Stimulated activated naive B cell treated with anti-CD40 and anti-IgM and Interleukin-4, amounts not matched to agents 10 μg/mL and 1 μg/mL and 100 μg/mL, for 72 hours (primary cell): ENCODE measurements around the gene JDP2.
A peak's percentile ranks its signal among the peaks of the same experiment; 100 is the strongest.

Source experiments
- ATAC-seq, 2 donors: fragments of 150-1000 bp; cut with Tn5 transposase; replicated peaks; 2 replicates each; pipeline ENCODE4 v1.10.0; 2021; ENCODE audit warnings: moderate library complexity in 1 of 2
- DNase-seq: peaks from one replicate; pipeline ENCODE4 v3.0.0; 2021
- H3K27ac Mint-ChIP-seq: one replicate; pipeline ENCODE4 v1.8.0; 2022; ENCODE audit warnings: mild to moderate bottlenecking, mixed read lengths
- H3K27me3 Mint-ChIP-seq, 2 donors: one replicate each; pipeline ENCODE4 v1.8.0; 2022; ENCODE audit warnings: mixed read lengths in 2 of 2
- H3K36me3 Mint-ChIP-seq, 2 donors: one replicate each; pipeline ENCODE4 v1.8.0; 2022; ENCODE audit warnings: mixed read lengths in 2 of 2, mild to moderate bottlenecking in 1 of 2
- H3K4me1 Mint-ChIP-seq, 2 donors: one replicate each; pipeline ENCODE4 v1.8.0; 2022; ENCODE audit warnings: mixed read lengths in 2 of 2, mild to moderate bottlenecking in 1 of 2
- H3K4me3 Mint-ChIP-seq, 2 donors: one replicate each; pipeline ENCODE4 v1.8.0; 2022; ENCODE audit warnings: mild to moderate bottlenecking in 2 of 2, mixed read lengths in 2 of 2, moderate library complexity in 1 of 2
- H3K9me3 Mint-ChIP-seq, 2 donors: one replicate each; pipeline ENCODE4 v1.8.0; 2022; ENCODE audit warnings: mixed read lengths in 2 of 2, mild to moderate bottlenecking in 1 of 2

JDP2 gene

GRCh38 chr14:75399321-75399720 is 28.5 kb upstream of the JDP2 start:
- H3K9me3 Mint-ChIP-seq = peaks cover 0 to 3% of the 10 kb centered on the region in 2 donors
- ATAC-seq (no peak), DNase-seq (no peak)
- H3K27me3 Mint-ChIP-seq = peaks cover 6% of the 10 kb centered on the region in 2 donors
- no peaks in the 10 kb centered on the region for H3K36me3 Mint-ChIP-seq
- H3K4me3 Mint-ChIP-seq = no peak overlapping the region
- peaks cover 9% of the 10 kb centered on the region in 2 donors for H3K4me1 Mint-ChIP-seq
- peak overlapping the region; percentile 15 for H3K27ac Mint-ChIP-seq

GRCh38 chr14:75399843-75400775 is 27.7 kb upstream of the JDP2 start:
- Mint-ChIP-seq H3K4me3 (no peak overlapping the region), H3K36me3 (no peaks in the 10 kb centered on the region), H3K4me1 (peaks cover 9% of the 10 kb centered on the region in 2 donors), H3K27me3 (peaks cover 6% of the 10 kb centered on the region in 2 donors), H3K27ac (no peak overlapping the region), H3K9me3 (peaks cover 0 to 3% of the 10 kb centered on the region in 2 donors)
- ATAC-seq = peak in 1 of 2 donors; percentile 34
- no peak for DNase-seq

GRCh38 chr14:75401361-75401760 is 26.5 kb upstream of the JDP2 start:
- no peak for ATAC-seq
- Mint-ChIP-seq H3K4me1 (peaks cover 9% of the 10 kb centered on the region in 2 donors), H3K27ac (no peak overlapping the region), H3K4me3 (no peak overlapping the region), H3K27me3 (no peaks in the 10 kb centered on the region), H3K9me3 (peaks cover 0 to 3% of the 10 kb centered on the region in 2 donors), H3K36me3 (no peaks in the 10 kb centered on the region)
- DNase-seq = no peak

- no peaks in the 10 kb centered on the region for H3K36me3 Mint-ChIP-seq
- no peak for ATAC-seq
- H3K4me1 Mint-ChIP-seq = peaks cover 7 to 9% of the 10 kb centered on the region in 2 donors
- no peaks in the 10 kb centered on the region for H3K27me3 Mint-ChIP-seq
- H3K9me3 Mint-ChIP-seq = peaks cover 0 to 3% of the 10 kb centered on the region in 2 donors
- no peak overlapping the region for H3K4me3 Mint-ChIP-seq
- no peak overlapping the region for H3K27ac Mint-ChIP-seq
- no peak for DNase-seq
Observed at GRCh38 chr14:75402867-75403413, 24.9 kb upstream of the JDP2 start.

GRCh38 chr14:75404847-75405246 is 23.0 kb upstream of the JDP2 start:
- H3K9me3 Mint-ChIP-seq = no peaks in the 10 kb centered on the region
- peaks cover 5 to 6% of the 10 kb centered on the region in 2 donors for H3K4me1 Mint-ChIP-seq
- no peak overlapping the region for H3K27ac Mint-ChIP-seq
- DNase-seq = no peak
- H3K27me3 Mint-ChIP-seq = no peaks in the 10 kb centered on the region
- no peak for ATAC-seq
- H3K4me3 Mint-ChIP-seq = no peak overlapping the region
- H3K36me3 Mint-ChIP-seq = no peaks in the 10 kb centered on the region

- no peaks in the 10 kb centered on the region for H3K9me3 Mint-ChIP-seq
- H3K4me1 Mint-ChIP-seq = no peaks in the 10 kb centered on the region
- no peaks in the 10 kb centered on the region for H3K27me3 Mint-ChIP-seq
- no peak overlapping the region for H3K4me3 Mint-ChIP-seq
- H3K27ac Mint-ChIP-seq = no peak overlapping the region
- DNase-seq (no peak), ATAC-seq (no peak)
- no peaks in the 10 kb centered on the region for H3K36me3 Mint-ChIP-seq
Observed at GRCh38 chr14:75406102-75406501, 21.7 kb upstream of the JDP2 start.

- no peak overlapping the region for H3K27ac Mint-ChIP-seq
- H3K4me3 Mint-ChIP-seq = no peak overlapping the region
- H3K36me3 Mint-ChIP-seq = no peaks in the 10 kb centered on the region
- DNase-seq (no peak), ATAC-seq (no peak)
- no peaks in the 10 kb centered on the region for H3K27me3 Mint-ChIP-seq
- H3K4me1 Mint-ChIP-seq = no peaks in the 10 kb centered on the region
- no peaks in the 10 kb centered on the region for H3K9me3 Mint-ChIP-seq
Observed at GRCh38 chr14:75406856-75407255, 21.0 kb upstream of the JDP2 start.

- ATAC-seq (no peak), DNase-seq (no peak)
- H3K9me3 Mint-ChIP-seq = no peaks in the 10 kb centered on the region
- H3K27ac Mint-ChIP-seq = no peak overlapping the region
- H3K4me1 Mint-ChIP-seq = no peaks in the 10 kb centered on the region
- no peaks in the 10 kb centered on the region for H3K27me3 Mint-ChIP-seq
- H3K36me3 Mint-ChIP-seq = no peaks in the 10 kb centered on the region
- H3K4me3 Mint-ChIP-seq = no peak overlapping the region
Observed at GRCh38 chr14:75409316-75410205, 18.3 kb upstream of the JDP2 start.

- H3K27ac Mint-ChIP-seq = no peak overlapping the region
- no peaks in the 10 kb centered on the region for H3K36me3 Mint-ChIP-seq
- no peaks in the 10 kb centered on the region for H3K27me3 Mint-ChIP-seq
- no peaks in the 10 kb centered on the region for H3K9me3 Mint-ChIP-seq
- no peak overlapping the region for H3K4me3 Mint-ChIP-seq
- H3K4me1 Mint-ChIP-seq = no peaks in the 10 kb centered on the region
- ATAC-seq (no peak), DNase-seq (no peak)
Observed at GRCh38 chr14:75411214-75411540, 16.6 kb upstream of the JDP2 start.

GRCh38 chr14:75413013-75413412 is 14.8 kb upstream of the JDP2 start:
- Mint-ChIP-seq H3K27me3 (no peaks in the 10 kb centered on the region), H3K27ac (no peak overlapping the region), H3K4me3 (no peak overlapping the region), H3K36me3 (no peaks in the 10 kb centered on the region), H3K9me3 (no peaks in the 10 kb centered on the region), H3K4me1 (no peaks in the 10 kb centered on the region)
- ATAC-seq = no peak
- no peak for DNase-seq

GRCh38 chr14:75417674-75418073 is 10.1 kb upstream of the JDP2 start:
- ATAC-seq = no peak
- H3K4me1 Mint-ChIP-seq = peaks cover 9 to 16% of the 10 kb centered on the region in 2 donors
- no peaks in the 10 kb centered on the region for H3K27me3 Mint-ChIP-seq
- no peak overlapping the region for H3K27ac Mint-ChIP-seq
- no peaks in the 10 kb centered on the region for H3K9me3 Mint-ChIP-seq
- DNase-seq = no peak
- no peaks in the 10 kb centered on the region for H3K36me3 Mint-ChIP-seq
- H3K4me3 Mint-ChIP-seq = no peak overlapping the region

GRCh38 chr14:75418850-75419768 is 8.7 kb upstream of the JDP2 start:
- H3K4me1 Mint-ChIP-seq = peaks cover 10 to 16% of the 10 kb centered on the region in 2 donors
- no peaks in the 10 kb centered on the region for H3K27me3 Mint-ChIP-seq
- peak overlapping the region; percentile 37 to 54 for H3K4me3 Mint-ChIP-seq
- peak; percentile 96 for ATAC-seq
- H3K36me3 Mint-ChIP-seq = no peaks in the 10 kb centered on the region
- DNase-seq = peak; percentile 55
- H3K27ac Mint-ChIP-seq = peak overlapping the region; percentile 52
- H3K9me3 Mint-ChIP-seq = no peaks in the 10 kb centered on the region

- no peak for DNase-seq
- no peak overlapping the region for H3K4me3 Mint-ChIP-seq
- no peak for ATAC-seq
Observed at GRCh38 chr14:75422169-75422568, 5.7 kb upstream of the JDP2 start.

More at GRCh38 chr14:75422169-75422568, 5.7 kb upstream of the JDP2 start:
- no peaks in the 10 kb centered on the region for H3K27me3 Mint-ChIP-seq
- no peaks in the 10 kb centered on the region for H3K36me3 Mint-ChIP-seq
- no peak overlapping the region for H3K27ac Mint-ChIP-seq
- no peaks in the 10 kb centered on the region for H3K9me3 Mint-ChIP-seq
- peaks cover 26 to 34% of the 10 kb centered on the region in 2 donors for H3K4me1 Mint-ChIP-seq
